GM13977 (cell line): ENCODE data around the gene KCNH3.
"Not testable (repeated sequence)": the region's sequence is repeated elsewhere in the genome, so short reads cannot be mapped to it uniquely, and the experiment has no call there.

ENCODE experiments used
- DNase-seq: peaks from one replicate; pipeline ENCODE4 v3.0.0; 2012; ENCODE audit warnings: low spot score
- in situ Hi-C: fragments of 300-500 bp; cut with MboI; formaldehyde crosslinking; loops from one replicate; pipeline ENCODE4 v1.12.0; 2022; ENCODE audit warnings: low sequenced_read_pairs, low pct_unique_long_range_greater_than_20kb, mixed read lengths, inconsistent platforms; ENCODE audit not compliant: unreplicated experiment
- TF ChIP-seq, protein P1 (sequence below): IDR thresholded peaks from 2 replicates; pipeline ENCODE4 v1.5.1; 2012; ENCODE audit warnings: mild to moderate bottlenecking, control low read depth; ENCODE audit not compliant: insufficient read depth; ENCODE audit errors: extremely low read depth, missing control alignments

The KCNH3 gene

DNA sequence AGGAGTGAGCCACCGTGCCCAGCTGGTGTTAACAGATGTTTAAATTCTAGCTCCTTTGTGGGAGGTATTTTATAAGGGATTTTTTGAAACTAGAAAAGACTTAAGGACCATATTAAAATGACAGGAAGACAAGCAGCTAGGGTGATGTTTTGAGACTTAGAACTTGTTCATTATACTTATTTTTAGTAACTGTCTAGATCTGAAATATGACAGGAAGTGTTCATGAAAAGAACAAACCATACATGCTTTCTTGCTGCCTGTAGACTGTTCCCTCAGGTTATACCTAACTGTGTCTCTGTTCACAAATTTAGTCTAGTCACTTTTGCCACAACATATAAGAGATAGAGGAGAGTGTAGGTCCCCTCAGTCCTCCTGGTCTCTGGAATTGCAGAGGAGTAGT, 36.9 kb upstream of the KCNH3 start:
- DNase-seq, result no peak
- in situ Hi-C loops, result no loop called here

DNA sequence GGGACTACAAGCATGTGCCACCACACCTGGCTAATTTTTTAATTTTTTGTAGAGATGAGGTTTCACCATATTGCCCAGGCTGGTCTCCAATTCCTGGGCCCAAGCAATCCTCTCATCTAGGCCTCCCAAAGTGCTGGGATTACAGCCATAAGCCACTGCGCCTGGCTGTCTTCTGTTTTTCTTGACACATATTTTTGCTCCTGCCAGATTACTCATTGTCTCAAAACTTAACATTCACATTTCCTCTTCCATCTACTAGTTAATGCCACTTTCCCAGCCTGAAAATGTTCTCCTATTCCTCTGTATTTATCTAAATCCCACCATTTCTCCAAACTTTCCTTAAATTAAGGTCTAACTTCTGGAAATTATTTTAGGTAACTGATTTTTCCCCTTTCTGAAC, 36.2 kb upstream of the KCNH3 start:
- TF ChIP-seq, protein P1, sequence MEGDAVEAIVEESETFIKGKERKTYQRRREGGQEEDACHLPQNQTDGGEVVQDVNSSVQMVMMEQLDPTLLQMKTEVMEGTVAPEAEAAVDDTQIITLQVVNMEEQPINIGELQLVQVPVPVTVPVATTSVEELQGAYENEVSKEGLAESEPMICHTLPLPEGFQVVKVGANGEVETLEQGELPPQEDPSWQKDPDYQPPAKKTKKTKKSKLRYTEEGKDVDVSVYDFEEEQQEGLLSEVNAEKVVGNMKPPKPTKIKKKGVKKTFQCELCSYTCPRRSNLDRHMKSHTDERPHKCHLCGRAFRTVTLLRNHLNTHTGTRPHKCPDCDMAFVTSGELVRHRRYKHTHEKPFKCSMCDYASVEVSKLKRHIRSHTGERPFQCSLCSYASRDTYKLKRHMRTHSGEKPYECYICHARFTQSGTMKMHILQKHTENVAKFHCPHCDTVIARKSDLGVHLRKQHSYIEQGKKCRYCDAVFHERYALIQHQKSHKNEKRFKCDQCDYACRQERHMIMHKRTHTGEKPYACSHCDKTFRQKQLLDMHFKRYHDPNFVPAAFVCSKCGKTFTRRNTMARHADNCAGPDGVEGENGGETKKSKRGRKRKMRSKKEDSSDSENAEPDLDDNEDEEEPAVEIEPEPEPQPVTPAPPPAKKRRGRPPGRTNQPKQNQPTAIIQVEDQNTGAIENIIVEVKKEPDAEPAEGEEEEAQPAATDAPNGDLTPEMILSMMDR, result no peak
- in situ Hi-C loops, result no loop called here
- DNase-seq, result no peak

More for the DNA sequence above, 36.9 kb upstream of the KCNH3 start:
- TF ChIP-seq, protein P1, result no peak

DNA sequence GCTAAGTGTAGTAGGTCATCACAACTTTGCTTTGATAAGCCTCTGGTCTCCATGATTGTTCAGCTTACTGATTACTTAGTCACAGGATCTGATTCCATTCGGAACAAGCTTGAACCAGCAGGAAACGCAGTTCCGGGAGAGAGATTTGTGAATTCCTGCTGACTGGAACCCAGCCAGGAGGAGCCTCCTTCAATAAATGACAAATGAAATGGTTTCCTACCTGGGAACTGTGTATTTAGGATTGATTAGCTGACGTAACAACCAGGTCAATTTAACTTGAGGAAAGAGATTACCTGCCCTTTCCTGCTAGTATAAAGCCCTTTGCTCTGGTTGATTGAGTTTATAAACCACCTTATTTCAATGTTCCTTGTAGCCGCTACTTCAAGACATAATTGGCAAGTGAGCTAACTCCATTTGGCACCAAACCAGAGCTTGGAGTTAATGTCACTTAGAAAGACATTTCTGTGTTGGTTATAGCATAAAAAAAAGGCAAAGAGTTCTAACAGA, 35.1 kb upstream of the KCNH3 start:
- DNase-seq, result no peak
- in situ Hi-C loops, result no loop called here
- TF ChIP-seq, protein P1, result no peak

DNA sequence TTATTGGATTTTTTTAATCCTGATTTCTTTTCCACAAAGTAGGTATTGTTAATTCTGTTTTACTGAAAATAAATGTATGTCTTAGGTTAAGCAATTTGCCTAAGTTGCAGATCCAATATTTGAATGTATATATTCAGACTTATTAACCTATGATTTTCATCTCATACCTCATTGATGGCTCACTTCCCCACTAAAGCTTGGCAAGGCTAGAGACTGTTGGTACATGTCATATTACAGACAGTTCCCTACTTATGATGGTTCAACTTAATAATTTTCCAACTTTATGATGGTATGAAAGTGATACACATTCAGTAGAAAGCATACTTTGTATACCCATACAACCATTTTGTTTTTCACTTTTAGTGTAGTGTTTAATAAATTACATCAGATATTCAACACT, 33.2 kb upstream of the KCNH3 start:
- TF ChIP-seq, protein P1, result no peak
- in situ Hi-C loops, result no loop called here
- DNase-seq, result no peak

DNA sequence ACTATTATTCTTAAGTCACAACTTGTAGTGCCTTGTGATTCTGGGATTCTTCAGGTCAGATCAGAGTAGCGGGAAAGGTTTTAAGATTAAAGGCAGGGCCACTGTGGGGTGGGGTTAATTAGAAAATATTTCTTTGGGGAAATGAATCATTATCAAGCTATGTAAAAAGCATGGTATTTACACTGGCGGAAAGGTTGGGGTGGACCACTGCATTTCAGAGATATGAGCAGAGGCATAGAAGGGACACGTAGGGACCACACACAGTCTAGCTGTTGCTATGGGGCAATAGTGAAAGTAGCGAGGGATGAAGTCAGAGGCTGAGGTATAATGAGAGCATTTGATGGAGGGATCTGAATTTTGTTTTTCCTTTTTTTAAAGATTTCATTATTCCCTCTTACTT, 31.7 kb upstream of the KCNH3 start:
- no peak for DNase-seq
- in situ Hi-C loops, result no loop called here

DNA sequence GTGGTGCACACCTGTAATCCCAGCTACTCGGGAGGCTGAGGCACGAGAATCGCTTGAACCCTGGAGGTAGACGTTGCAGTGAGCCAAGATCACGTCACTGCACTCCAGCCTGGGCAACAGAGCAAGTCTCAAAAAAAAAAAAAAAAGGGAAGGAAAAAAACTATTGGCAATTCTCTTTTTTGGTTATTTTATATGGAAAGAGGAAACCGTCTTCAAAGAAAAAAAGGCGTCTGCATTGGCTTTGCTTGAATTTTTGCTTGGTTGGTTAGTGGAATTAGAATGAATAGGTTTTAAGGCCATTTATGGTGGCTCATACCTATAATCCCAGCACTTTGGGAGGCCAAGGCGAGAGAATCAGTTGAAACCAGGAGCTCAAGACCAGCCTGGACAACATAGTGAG, 29.1 kb upstream of the KCNH3 start:
- DNase-seq, in situ Hi-C loops: not testable (repeated sequence)

More for the DNA sequence above, 31.7 kb upstream of the KCNH3 start:
- TF ChIP-seq, protein P1, result no peak

DNA sequence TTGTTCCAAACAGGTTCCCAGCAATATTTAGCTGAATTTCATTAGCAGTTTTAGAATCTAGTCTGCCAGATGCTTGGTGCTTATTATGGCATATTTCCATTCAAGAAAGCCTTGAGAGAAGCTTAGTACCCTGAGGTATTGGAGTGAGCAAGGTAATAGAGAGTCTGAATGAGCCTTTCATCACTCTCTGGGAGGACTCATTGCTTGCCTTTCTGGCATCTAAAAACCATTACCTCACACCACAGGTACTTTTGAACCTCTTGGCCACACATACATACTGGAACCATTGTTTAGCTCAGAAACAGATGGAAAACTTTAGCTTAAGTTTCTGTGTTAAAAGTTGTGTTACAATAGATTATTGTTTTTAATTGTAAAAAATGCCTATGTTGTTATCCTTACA, 27.4 kb upstream of the KCNH3 start:
- in situ Hi-C loops, result no loop called here
- TF ChIP-seq, protein P1, result no peak
- DNase-seq, result no peak
